Measurements from ENCODE around the gene C3orf20.

DNA sequence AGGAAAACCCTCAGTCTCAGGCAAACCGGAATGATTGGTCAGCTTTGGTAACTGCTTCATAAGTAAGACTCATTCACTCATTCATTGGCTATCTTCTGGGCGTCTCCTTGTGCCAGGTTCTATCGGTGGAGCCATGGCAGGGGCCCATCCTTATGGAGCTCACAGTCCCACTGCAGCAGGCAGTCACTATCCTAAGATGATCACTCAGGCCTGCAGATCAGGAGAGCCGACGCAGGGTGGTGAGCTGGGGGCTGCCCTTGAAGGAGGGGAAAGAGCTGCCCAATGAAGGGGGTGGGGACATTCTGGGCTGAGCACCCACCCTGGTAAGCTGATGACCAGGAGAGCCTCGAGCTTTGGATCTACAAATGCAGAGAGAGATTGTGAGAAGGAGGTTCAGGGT lies 123.3 kb downstream of the C3orf20 start:
- no peak for TF ChIP-seq POLR2A (IDR thresholded peaks at IDR 0.05)
- TF ChIP-seq, protein P1, sequence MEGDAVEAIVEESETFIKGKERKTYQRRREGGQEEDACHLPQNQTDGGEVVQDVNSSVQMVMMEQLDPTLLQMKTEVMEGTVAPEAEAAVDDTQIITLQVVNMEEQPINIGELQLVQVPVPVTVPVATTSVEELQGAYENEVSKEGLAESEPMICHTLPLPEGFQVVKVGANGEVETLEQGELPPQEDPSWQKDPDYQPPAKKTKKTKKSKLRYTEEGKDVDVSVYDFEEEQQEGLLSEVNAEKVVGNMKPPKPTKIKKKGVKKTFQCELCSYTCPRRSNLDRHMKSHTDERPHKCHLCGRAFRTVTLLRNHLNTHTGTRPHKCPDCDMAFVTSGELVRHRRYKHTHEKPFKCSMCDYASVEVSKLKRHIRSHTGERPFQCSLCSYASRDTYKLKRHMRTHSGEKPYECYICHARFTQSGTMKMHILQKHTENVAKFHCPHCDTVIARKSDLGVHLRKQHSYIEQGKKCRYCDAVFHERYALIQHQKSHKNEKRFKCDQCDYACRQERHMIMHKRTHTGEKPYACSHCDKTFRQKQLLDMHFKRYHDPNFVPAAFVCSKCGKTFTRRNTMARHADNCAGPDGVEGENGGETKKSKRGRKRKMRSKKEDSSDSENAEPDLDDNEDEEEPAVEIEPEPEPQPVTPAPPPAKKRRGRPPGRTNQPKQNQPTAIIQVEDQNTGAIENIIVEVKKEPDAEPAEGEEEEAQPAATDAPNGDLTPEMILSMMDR (IDR thresholded peaks at IDR 0.05), result no peak
